GM23338 (cell line): ENCODE measurements around the gene PIH1D2. TPM values are rescaled to one million over a fixed set of nuclear protein-coding genes. Genes with fewer than 3 reads are reported as not detected.
A peak's percentile ranks its signal among the peaks of the same experiment; 100 is the strongest.

ENCODE experiments used
- ATAC-seq: fragments of 200-7000 bp; cut with Tn5 transposase; 3 replicates; pipeline ENCODE4 v1.9.1; 2020
- DNase-seq: peaks from one replicate; pipeline ENCODE4 v3.0.0-alpha.2; 2015; ENCODE audit warnings: low spot score
- H2AFZ ChIP-seq: fragments of 200-600 bp; sonication (generic); 2 replicates; pipeline ENCODE4 v1.8.0; 2016; ENCODE audit warnings: antibody characterized with exemption, mild to moderate bottlenecking, moderate library complexity
- H3F3A ChIP-seq: fragments of 200-600 bp; sonication (generic); replicated peaks from 2 replicates; pipeline ENCODE4 v1.8.0; 2017; ENCODE audit warnings: antibody characterized with exemption, mixed run types, low read depth
- H3K27ac ChIP-seq: fragments of 200-600 bp; sonication (generic); 2 replicates; pipeline ENCODE4 v1.6.1; 2016; ENCODE audit warnings: low read depth
- H3K27me3 ChIP-seq: fragments of 200-600 bp; sonication (generic); 2 replicates; pipeline ENCODE4 v1.8.0; 2016; ENCODE audit warnings: mild to moderate bottlenecking, mixed run types, moderate library complexity; ENCODE audit not compliant: insufficient read depth
- H3K36me3 ChIP-seq: fragments of 200-600 bp; sonication (generic); 2 replicates; pipeline ENCODE4 v1.8.0; 2016; ENCODE audit warnings: mild to moderate bottlenecking; ENCODE audit not compliant: insufficient read depth
- H3K4me1 ChIP-seq: fragments of 200-600 bp; sonication (generic); 2 replicates; pipeline ENCODE4 v1.8.0; 2016; ENCODE audit warnings: mild to moderate bottlenecking, moderate library complexity; ENCODE audit not compliant: insufficient read depth
- H3K4me2 ChIP-seq: fragments of 200-600 bp; sonication (generic); 2 replicates; pipeline ENCODE4 v1.7.1; 2017; ENCODE audit warnings: mixed run types
- H3K4me3 ChIP-seq: fragments of 200-600 bp; sonication (generic); 2 replicates; pipeline ENCODE4 v1.6.1; 2016; ENCODE audit warnings: mixed run types
- H3K79me2 ChIP-seq: fragments of 200-600 bp; sonication (generic); replicated peaks from 2 replicates; pipeline ENCODE4 v1.8.0; 2017; ENCODE audit warnings: mild to moderate bottlenecking; ENCODE audit not compliant: insufficient read depth
- H3K9me2 ChIP-seq: fragments of 200-600 bp; sonication (generic); 2 replicates; pipeline ENCODE4 v1.8.0; 2017; ENCODE audit not compliant: insufficient read depth
- H4K20me1 ChIP-seq: fragments of 200-600 bp; sonication (generic); replicated peaks from 2 replicates; pipeline ENCODE4 v1.8.0; 2017; ENCODE audit warnings: mild to moderate bottlenecking; ENCODE audit not compliant: insufficient read depth
- H3K27ac Mint-ChIP-seq: 2 replicates; pipeline ENCODE4 v1.8.0; 2020; ENCODE audit warnings: inconsistent platforms, mild to moderate bottlenecking, moderate library complexity, mixed read lengths
- H3K27me3 Mint-ChIP-seq: 3 replicates; pipeline ENCODE4 v1.8.0; 2022; ENCODE audit warnings: low read depth, mild to moderate bottlenecking, moderate library complexity, mixed read lengths, inconsistent platforms; ENCODE audit not compliant: insufficient read depth, poor library complexity
- H3K36me3 Mint-ChIP-seq: 3 replicates; pipeline ENCODE4 v1.8.0; 2021; ENCODE audit warnings: low read depth, mild to moderate bottlenecking, inconsistent platforms, moderate library complexity, mixed read lengths
- H3K4me1 Mint-ChIP-seq: 3 replicates; pipeline ENCODE4 v1.8.0; 2020; ENCODE audit warnings: mild to moderate bottlenecking, inconsistent platforms, mixed read lengths
- H3K4me3 Mint-ChIP-seq: 3 replicates; pipeline ENCODE4 v1.8.0; 2021; ENCODE audit warnings: moderate library complexity, mild to moderate bottlenecking, inconsistent platforms, mixed read lengths
- H3K9me3 Mint-ChIP-seq: 3 replicates; pipeline ENCODE4 v1.8.0; 2020; ENCODE audit warnings: moderate library complexity, mild to moderate bottlenecking, inconsistent platforms, mixed read lengths
- CREB1 ChIP-seq: fragments of 250-450 bp; sonication (Bioruptor Pico); IDR thresholded peaks from 2 replicates; pipeline ENCODE4 v1.5.0; 2020; ENCODE audit warnings: low read depth, mild to moderate bottlenecking, moderate library complexity
- CTCF ChIP-seq, 2 experiments: fragments of 200-600 bp in 1 of 2; sonication (generic) in 1 of 2; conservative IDR thresholded peaks; 2 replicates each; pipeline versions ENCODE4 v1.5.1 to v1.6.1; 2016 to 2017; ENCODE audit warnings: antibody characterized with exemption in 2 of 2, low read depth in 2 of 2, mild to moderate bottlenecking in 2 of 2, moderate library complexity in 1 of 2
- NANOG ChIP-seq: IDR thresholded peaks from 2 replicates; pipeline ENCODE4 v1.6.1; 2016; ENCODE audit warnings: antibody characterized with exemption, borderline replicate concordance
- POLR2AphosphoS5 ChIP-seq: IDR thresholded peaks from 2 replicates; pipeline ENCODE4 v1.6.1; 2016; ENCODE audit warnings: antibody characterized with exemption, low read depth
- REST ChIP-seq: IDR thresholded peaks from one replicate; pipeline ENCODE4 v1.6.1; 2018; ENCODE audit warnings: antibody characterized with exemption; ENCODE audit not compliant: unreplicated experiment
- STAT1 ChIP-seq: IDR thresholded peaks from one replicate; pipeline ENCODE4 v1.6.1; 2016; ENCODE audit warnings: antibody characterized with exemption; ENCODE audit not compliant: unreplicated experiment
- ZNF331 ChIP-seq: fragments of 250-450 bp; sonication (Bioruptor Pico); IDR thresholded peaks from 2 replicates; pipeline ENCODE4 v1.5.0; 2020; ENCODE audit warnings: low read depth, mild to moderate bottlenecking, moderate library complexity
- polyA plus RNA-seq: library from polyadenylated mRNA; unstranded; fragments of >200 nt; fragmentation: Nextera tagmentation; extraction: Ambion mirVana; gene quantifications from 2 replicates; pipeline ENCODE4 v1.2.1, GENCODE V29; 2016
- total RNA-seq: library from RNA; depleted of rRNA; stranded (reverse); fragments of >200 nt; shearing (Covaris generic); gene quantifications from 2 replicates; pipeline ENCODE4 v1.2.3, GENCODE V29; 2014

PIH1D2 gene
- total and polyA plus RNA-seq, 2 experiments from 2014 or later = 0.80 to 0.89 TPM

GRCh38 chr11:112113539-112114457 is 40.0 kb upstream of the PIH1D2 start:
- ATAC-seq (peak; percentile 73), DNase-seq (peak; percentile 83)
- Histone ChIP-seq H3F3A (no peaks in the 10 kb centered on the region), H3K4me3 (no peak overlapping the region), H2AFZ (no peak overlapping the region), H3K4me1 (no peaks in the 10 kb centered on the region), H3K79me2 (no peaks in the 10 kb centered on the region), H3K36me3 (no peaks in the 10 kb centered on the region), H4K20me1 (no peaks in the 10 kb centered on the region), H3K27me3 (no peaks in the 10 kb centered on the region), H3K27ac (no peak overlapping the region), H3K9me2 (no peaks in the 10 kb centered on the region), H3K4me2 (no peak overlapping the region)
- H3K27me3 Mint-ChIP-seq = peaks cover 3% of the 10 kb centered on the region
- H3K9me3 Mint-ChIP-seq = no peaks in the 10 kb centered on the region; the same call in 2 of the 3 replicates
- no peaks in the 10 kb centered on the region for H3K36me3 Mint-ChIP-seq
- no peak overlapping the region for H3K4me3 Mint-ChIP-seq
- H3K4me1 Mint-ChIP-seq = no peaks in the 10 kb centered on the region
- TF ChIP-seq CTCF (conservative IDR thresholded peaks at IDR 0.05; ENCODE audit: low read depth in 2 of 2) (peak; percentile 69 to 73), POLR2AphosphoS5 (no peak)
- no peak overlapping the region for H3K27ac Mint-ChIP-seq

GRCh38 chr11:112106070-112106469 is 32.3 kb upstream of the PIH1D2 start:
- Histone ChIP-seq H3K36me3 (no peaks in the 10 kb centered on the region), H3K4me1 (no peaks in the 10 kb centered on the region), H4K20me1 (no peaks in the 10 kb centered on the region), H2AFZ (no peak overlapping the region), H3K4me2 (no peak overlapping the region), H3K27ac (no peak overlapping the region), H3K27me3 (no peaks in the 10 kb centered on the region), H3K4me3 (no peak overlapping the region), H3F3A (no peaks in the 10 kb centered on the region), H3K9me2 (no peaks in the 10 kb centered on the region), H3K79me2 (no peaks in the 10 kb centered on the region)
- Mint-ChIP-seq H3K27me3 (no peaks in the 10 kb centered on the region), H3K4me1 (no peaks in the 10 kb centered on the region), H3K27ac (no peak overlapping the region), H3K9me3 (no peaks in the 10 kb centered on the region), H3K4me3 (no peak overlapping the region), H3K36me3 (no peaks in the 10 kb centered on the region)
- ATAC-seq = no peak
- no peak for DNase-seq
- TF ChIP-seq STAT1 = no peak
- TF ChIP-seq ZNF331 (CRISPR knock-in tag) = no peak
- TF ChIP-seq NANOG = no peak
- no peak for TF ChIP-seq REST
- no peak for TF ChIP-seq CREB1 (CRISPR knock-in tag)
